ENCODE data around the gene AQP1. TPM values are rescaled to one million over a fixed set of nuclear protein-coding genes. Genes with fewer than 3 reads are reported as not detected.

Gene AQP1
- total RNA-seq, 2 donors from 2014 or later, result 0.08 TPM; not detected in 1

- H3K27me3 Mint-ChIP-seq, result peaks cover 21% of the 10 kb centered on the region
- H3K36me3 Mint-ChIP-seq (ENCODE audit: low read depth), result no peaks in the 10 kb centered on the region
- H3K4me3 Mint-ChIP-seq, result no peak overlapping the region
- no peak overlapping the region for H3K27ac Mint-ChIP-seq
- no peaks in the 10 kb centered on the region for H3K9me3 Mint-ChIP-seq
- ATAC-seq (replicated peaks), result no peak
- H3K4me1 Mint-ChIP-seq, result no peaks in the 10 kb centered on the region
Observed at GRCh38 chr7:30937416-30937815, 25.8 kb downstream of the AQP1 start.

GRCh38 chr7:30938435-30939316 is 27.0 kb downstream of the AQP1 start:
- no peaks in the 10 kb centered on the region for H3K36me3 Mint-ChIP-seq (ENCODE audit: low read depth)
- no peaks in the 10 kb centered on the region for H3K4me1 Mint-ChIP-seq
- peaks cover 24% of the 10 kb centered on the region for H3K27me3 Mint-ChIP-seq
- H3K4me3 Mint-ChIP-seq, result no peak overlapping the region
- H3K27ac Mint-ChIP-seq, result no peak overlapping the region
- peak; percentile 69 for ATAC-seq (replicated peaks)
- no peaks in the 10 kb centered on the region for H3K9me3 Mint-ChIP-seq

GRCh38 chr7:30941582-30942323 is 30.1 kb downstream of the AQP1 start:
- H3K9me3 Mint-ChIP-seq, result no peaks in the 10 kb centered on the region
- H3K27ac Mint-ChIP-seq, result no peak overlapping the region
- peaks cover 34% of the 10 kb centered on the region for H3K27me3 Mint-ChIP-seq
- no peaks in the 10 kb centered on the region for H3K36me3 Mint-ChIP-seq (ENCODE audit: low read depth)
- H3K4me1 Mint-ChIP-seq, result no peaks in the 10 kb centered on the region
- ATAC-seq (replicated peaks), result no peak
- no peak overlapping the region for H3K4me3 Mint-ChIP-seq

- no peaks in the 10 kb centered on the region for H3K4me1 Mint-ChIP-seq
- no peak overlapping the region for H3K4me3 Mint-ChIP-seq
- H3K36me3 Mint-ChIP-seq (ENCODE audit: low read depth), result no peaks in the 10 kb centered on the region
- peaks cover 30% of the 10 kb centered on the region for H3K27me3 Mint-ChIP-seq
- no peak overlapping the region for H3K27ac Mint-ChIP-seq
- no peak for ATAC-seq (replicated peaks)
- H3K9me3 Mint-ChIP-seq, result no peaks in the 10 kb centered on the region
Observed at GRCh38 chr7:30950197-30950596, 38.5 kb downstream of the AQP1 start.

- H3K27ac Mint-ChIP-seq, result no peak overlapping the region
- peaks cover 13% of the 10 kb centered on the region for H3K27me3 Mint-ChIP-seq
- no peak overlapping the region for H3K4me3 Mint-ChIP-seq
- no peaks in the 10 kb centered on the region for H3K4me1 Mint-ChIP-seq
- no peak for ATAC-seq (replicated peaks)
- no peaks in the 10 kb centered on the region for H3K9me3 Mint-ChIP-seq
- H3K36me3 Mint-ChIP-seq (ENCODE audit: low read depth), result no peaks in the 10 kb centered on the region
Observed at GRCh38 chr7:30954914-30955313, 43.3 kb downstream of the AQP1 start.

DNA sequence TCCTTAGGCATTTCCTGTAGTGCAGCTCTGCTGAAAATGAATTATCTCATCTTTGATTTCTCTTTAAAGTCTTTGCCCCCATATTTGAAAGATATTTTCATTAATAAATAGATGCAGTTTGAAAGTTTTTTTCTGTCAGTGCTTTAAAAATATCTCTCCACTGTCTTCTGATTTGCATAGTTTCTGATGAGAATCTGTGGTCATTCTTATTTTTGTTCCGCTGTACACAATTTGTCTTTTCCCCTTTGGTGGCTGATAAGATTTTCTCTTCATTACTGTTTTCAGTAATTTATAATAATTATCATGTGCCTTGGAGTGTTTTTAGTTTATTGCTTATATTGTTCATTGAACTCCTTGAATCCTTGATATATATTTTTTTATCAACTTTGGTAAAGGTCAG is 45.1 kb downstream of the AQP1 start:
- Mint-ChIP-seq H3K4me3 (no peak overlapping the region), H3K36me3 (ENCODE audit: low read depth) (no peaks in the 10 kb centered on the region), H3K4me1 (no peaks in the 10 kb centered on the region), H3K27me3 (peaks cover 6% of the 10 kb centered on the region), H3K9me3 (no peaks in the 10 kb centered on the region), H3K27ac (no peak overlapping the region)
- ATAC-seq (replicated peaks), result no peak

DNA sequence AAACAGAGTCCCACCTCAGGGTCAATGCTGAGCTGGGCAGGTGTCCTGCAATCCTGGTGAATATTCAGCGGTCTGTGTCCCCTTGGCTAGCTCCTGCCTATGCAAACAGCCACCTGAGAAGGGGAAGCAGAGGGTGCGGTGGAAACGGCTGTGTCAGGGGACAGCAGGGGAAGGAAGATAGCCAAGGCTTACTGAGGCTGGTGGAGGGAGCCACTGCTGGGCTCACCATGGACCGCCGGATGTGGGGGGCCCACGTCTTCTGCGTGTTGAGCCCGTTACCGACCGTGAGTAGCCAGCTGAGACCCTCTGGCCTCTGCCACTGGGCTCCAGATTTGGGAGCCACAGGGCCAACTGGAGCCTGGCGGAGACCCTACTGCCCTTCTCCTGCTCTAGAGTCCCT is 52.2 kb downstream of the AQP1 start, which contains the start of gene GHRHR:
GHRHR (plus strand) TSS at position 112 of the 400 bp plus-strand sequence; CDS start at position 228, 116 bp downstream.
- H3K4me1 Mint-ChIP-seq, result peaks cover 4% of the 10 kb centered on the region
- H3K27ac Mint-ChIP-seq, result no peak within 1 kb of the TSS
- no peak for ATAC-seq (replicated peaks)
- no peaks in the 10 kb centered on the region for H3K9me3 Mint-ChIP-seq
- H3K4me3 Mint-ChIP-seq, result no peak within 1 kb of the TSS
- no peaks in the 10 kb centered on the region for H3K36me3 Mint-ChIP-seq (ENCODE audit: low read depth)
- H3K27me3 Mint-ChIP-seq, result peaks cover 16% of the 10 kb centered on the region

DNA sequence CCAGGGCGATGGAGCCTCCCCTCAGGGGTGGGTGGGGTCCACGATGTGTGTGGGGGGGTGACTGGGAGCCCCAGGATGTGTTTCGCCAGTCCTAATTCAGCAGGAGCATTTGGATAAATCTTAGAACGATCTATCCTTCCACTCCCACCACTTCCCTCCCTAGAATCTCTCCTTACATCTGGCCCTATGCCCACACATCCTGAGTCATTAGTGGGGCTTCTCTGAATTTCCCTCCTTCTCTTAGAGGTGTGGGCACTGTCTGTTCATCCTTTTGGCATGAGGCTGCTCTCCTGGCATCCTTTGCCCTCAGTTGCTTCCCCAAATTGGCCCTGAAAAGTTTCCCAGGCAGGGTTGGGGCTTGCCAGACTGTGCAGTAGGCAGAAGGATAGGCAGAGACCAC is 53.7 kb downstream of the AQP1 start:
- no peak for ATAC-seq (replicated peaks)
- Mint-ChIP-seq H3K27me3 (peaks cover 16% of the 10 kb centered on the region), H3K4me1 (peaks cover 4% of the 10 kb centered on the region), H3K9me3 (no peaks in the 10 kb centered on the region), H3K4me3 (no peak overlapping the region), H3K36me3 (ENCODE audit: low read depth) (no peaks in the 10 kb centered on the region), H3K27ac (no peak overlapping the region)

- no peak for ATAC-seq (replicated peaks)
Observed at GRCh38 chr7:30965883-30966282, 54.2 kb downstream of the AQP1 start.

GRCh38 chr7:30968294-30968693 is 56.6 kb downstream of the AQP1 start:
- H3K9me3 Mint-ChIP-seq, result no peaks in the 10 kb centered on the region
- no peaks in the 10 kb centered on the region for H3K36me3 Mint-ChIP-seq (ENCODE audit: low read depth)
- no peak for ATAC-seq (replicated peaks)
- peaks cover 4% of the 10 kb centered on the region for H3K4me1 Mint-ChIP-seq
- H3K4me3 Mint-ChIP-seq, result no peak overlapping the region
- peaks cover 32% of the 10 kb centered on the region for H3K27me3 Mint-ChIP-seq
- no peak overlapping the region for H3K27ac Mint-ChIP-seq

More at GRCh38 chr7:30965883-30966282, 54.2 kb downstream of the AQP1 start:
- Mint-ChIP-seq H3K4me3 (no peak overlapping the region), H3K4me1 (peaks cover 4% of the 10 kb centered on the region), H3K27ac (no peak overlapping the region), H3K36me3 (ENCODE audit: low read depth) (no peaks in the 10 kb centered on the region), H3K27me3 (peaks cover 16% of the 10 kb centered on the region), H3K9me3 (no peaks in the 10 kb centered on the region)

- Mint-ChIP-seq H3K27ac (no peak overlapping the region), H3K36me3 (ENCODE audit: low read depth) (no peaks in the 10 kb centered on the region), H3K27me3 (peaks cover 34% of the 10 kb centered on the region), H3K4me1 (peaks cover 4% of the 10 kb centered on the region), H3K9me3 (no peaks in the 10 kb centered on the region), H3K4me3 (no peak overlapping the region)
- ATAC-seq (replicated peaks), result no peak
Observed at GRCh38 chr7:30968747-30969603, 57.3 kb downstream of the AQP1 start.

DNA sequence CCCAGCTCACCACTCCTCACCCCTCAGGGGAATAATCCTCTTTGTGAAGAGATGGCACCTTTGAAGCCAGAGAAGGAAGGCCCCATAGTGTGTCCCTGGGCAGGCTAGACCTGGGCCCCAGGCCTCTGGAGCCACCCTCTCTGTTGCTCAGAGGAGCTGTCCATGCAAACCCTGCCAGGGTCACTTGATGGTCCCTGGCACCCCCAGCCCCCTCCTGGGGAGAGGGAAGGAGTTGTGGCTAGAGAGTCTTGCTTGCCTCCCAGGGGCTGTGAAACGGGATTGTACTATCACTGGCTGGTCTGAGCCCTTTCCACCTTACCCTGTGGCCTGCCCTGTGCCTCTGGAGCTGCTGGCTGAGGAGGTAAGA is 57.9 kb downstream of the AQP1 start:
- H3K27me3 Mint-ChIP-seq, result peaks cover 30% of the 10 kb centered on the region
- no peak overlapping the region for H3K4me3 Mint-ChIP-seq
- ATAC-seq (replicated peaks), result no peak
- no peak overlapping the region for H3K27ac Mint-ChIP-seq
- H3K4me1 Mint-ChIP-seq, result peaks cover 4% of the 10 kb centered on the region
- H3K36me3 Mint-ChIP-seq (ENCODE audit: low read depth), result no peaks in the 10 kb centered on the region
- H3K9me3 Mint-ChIP-seq, result no peaks in the 10 kb centered on the region

GRCh38 chr7:30970074-30970473 is 58.4 kb downstream of the AQP1 start:
- H3K4me1 Mint-ChIP-seq, result peaks cover 4% of the 10 kb centered on the region
- H3K9me3 Mint-ChIP-seq, result no peaks in the 10 kb centered on the region
- H3K27ac Mint-ChIP-seq, result no peak overlapping the region
- peaks cover 30% of the 10 kb centered on the region for H3K27me3 Mint-ChIP-seq
- no peak for ATAC-seq (replicated peaks)
- no peaks in the 10 kb centered on the region for H3K36me3 Mint-ChIP-seq (ENCODE audit: low read depth)
- no peak overlapping the region for H3K4me3 Mint-ChIP-seq

GRCh38 chr7:30970594-30971094 is 59.0 kb downstream of the AQP1 start:
- H3K27ac Mint-ChIP-seq, result no peak overlapping the region
- H3K4me1 Mint-ChIP-seq, result peaks cover 4% of the 10 kb centered on the region
- H3K4me3 Mint-ChIP-seq, result no peak overlapping the region
- H3K36me3 Mint-ChIP-seq (ENCODE audit: low read depth), result no peaks in the 10 kb centered on the region
- no peak for ATAC-seq (replicated peaks)
- no peaks in the 10 kb centered on the region for H3K9me3 Mint-ChIP-seq
- H3K27me3 Mint-ChIP-seq, result peaks cover 31% of the 10 kb centered on the region

Data from activated T-helper 17 cell treated with anti-CD3 and anti-CD28 coated beads, Interleukin-2, amount 50 U/mL, for 72 hours (primary cell).